K562 (cell line): ENCODE measurements around the gene MLX. TPM values are rescaled to one million over a fixed set of nuclear protein-coding genes. Genes with fewer than 3 reads are reported as not detected.
"Not testable (repeated sequence)": the region's sequence is repeated elsewhere in the genome, so short reads cannot be mapped to it uniquely, and the experiment has no call there.

Source experiments
- ATAC-seq: fragments of 200-7000 bp; cut with Tn5 transposase; 3 replicates; pipeline ENCODE4 v1.9.1; 2020; ENCODE audit warnings: moderate library complexity
- BruUV-seq: library from RNA; stranded (reverse); fragments of 400-500 nt; replicated peaks from 2 replicates; lab custom pipeline; 2021; lab: Mats Ljungman, UMichigan
- CTCF ChIA-PET: fragments of 300-600 bp; formaldehyde crosslinking; extraction: SDS; loops from one replicate; lab custom pipeline; 2021; ENCODE audit warnings: low intra/inter-chr PET ratio; lab: Yijun Ruan, JAX
- POLR2A ChIA-PET: fragments of 300-600, 350-650 bp; sonication (Branson Sonifier 250); formaldehyde crosslinking; extraction: SDS; loops from one replicate; lab custom pipeline; 2021; ENCODE audit warnings: antibody characterized with exemption, inconsistent platforms; lab: Yijun Ruan, JAX
- DNase-seq, 4 experiments: peaks; one replicate each; pipeline versions ENCODE4 v3.0.0 to v3.0.0-alpha.2; 2011 to 2018; ENCODE audit warnings: low spot score in 3 of 4, mixed read lengths in 3 of 4; ENCODE audit errors: extremely low read depth in 1 of 4
- FAIRE-seq: peaks from 2 replicates; lab custom pipeline; 2011; peaks lifted over from hg19 to GRCh38; lab: Jason Lieb, UNC
- H2AFZ ChIP-seq: 2 replicates; pipeline ENCODE4 v1.6.0; 2011; ENCODE audit warnings: low read depth, low read length, control low read depth, inconsistent platforms
- H3K27ac ChIP-seq: fragments of 200-600 bp; 3 replicates; pipeline ENCODE4 v1.8.0; 2011; ENCODE audit warnings: low read depth, mild to moderate bottlenecking, control low read depth, inconsistent platforms, low read length, moderate library complexity, mixed read lengths; ENCODE audit errors: extremely low read depth
- H3K27me3 ChIP-seq, 2 experiments: fragments of 300-600 bp in 1 of 2; 2 replicates in 1 of 2; 3 replicates in 1 of 2; pipeline versions ENCODE4 v1.6.0 to v1.8.0; 2011; ENCODE audit warnings: inconsistent platforms in 2 of 2, low read length in 2 of 2, mild to moderate bottlenecking in 1 of 2, mixed read lengths in 1 of 2, moderate library complexity in 1 of 2; ENCODE audit not compliant: control insufficient read depth in 2 of 2, insufficient read depth in 2 of 2
- H3K36me3 ChIP-seq: fragments of 300-600 bp; 3 replicates; pipeline ENCODE4 v1.8.0; 2011; ENCODE audit warnings: mild to moderate bottlenecking, low read length, inconsistent platforms; ENCODE audit not compliant: control insufficient read depth, insufficient read depth
- H3K4me1 ChIP-seq, 2 experiments: fragments of 200-600 bp in 1 of 2; replicated peaks in 1 of 2; 2 replicates in 1 of 2; 3 replicates in 1 of 2; pipeline versions ENCODE4 v1.5.1 to v1.8.0; 2011; ENCODE audit warnings: inconsistent platforms in 2 of 2, low read length in 2 of 2, mild to moderate bottlenecking in 1 of 2, mixed read lengths in 1 of 2, moderate library complexity in 1 of 2; ENCODE audit not compliant: control insufficient read depth in 2 of 2, insufficient read depth in 2 of 2
- H3K4me2 ChIP-seq: 2 replicates; pipeline ENCODE4 v1.6.1; 2011; ENCODE audit warnings: low read length, control low read depth, inconsistent platforms, mixed read lengths; ENCODE audit not compliant: insufficient read depth
- H3K4me3 ChIP-seq: fragments of 200-600 bp; sonication (generic), shearing (Covaris generic); 2 replicates; pipeline ENCODE4 v1.5.1; 2016; ENCODE audit warnings: control low read depth, inconsistent platforms
- H3K79me2 ChIP-seq: fragments of 200-600 bp; 3 replicates; pipeline ENCODE4 v1.8.0; 2011; ENCODE audit warnings: low read length, inconsistent platforms; ENCODE audit not compliant: control insufficient read depth, insufficient read depth
- H3K9ac ChIP-seq, 2 experiments: 2 replicates each; pipeline versions ENCODE4 v1.6.0 to v1.6.1; 2011; ENCODE audit warnings: low read depth in 2 of 2, low read length in 2 of 2, control low read depth in 1 of 2, inconsistent platforms in 1 of 2, mild to moderate bottlenecking in 1 of 2, mixed read lengths in 1 of 2; ENCODE audit not compliant: insufficient read depth in 1 of 2
- H3K9me1 ChIP-seq: one replicate; pipeline ENCODE4 v1.6.0; 2011; ENCODE audit warnings: inconsistent platforms, mild to moderate bottlenecking, low read length, moderate library complexity; ENCODE audit not compliant: control insufficient read depth, insufficient read depth
- H3K9me3 ChIP-seq: replicated peaks from 2 replicates; pipeline ENCODE4 v1.5.1; 2011; ENCODE audit warnings: low read depth, low read length, inconsistent platforms; ENCODE audit not compliant: control insufficient read depth, insufficient read depth
- H4K20me1 ChIP-seq: replicated peaks from 2 replicates; pipeline ENCODE4 v1.6.1; 2011; ENCODE audit warnings: low read length, inconsistent platforms, mixed read lengths; ENCODE audit not compliant: control insufficient read depth, insufficient read depth
- AFF1 ChIP-seq, 2 experiments: fragments of 450-650 bp; IDR thresholded peaks; 2 replicates each; pipeline ENCODE4 v1.6.1; 2018; ENCODE audit warnings: mild to moderate bottlenecking in 2 of 2, low read depth in 1 of 2; ENCODE audit not compliant: partially characterized antibody in 2 of 2
- KLF1 ChIP-seq: fragments of 450-650 bp; IDR thresholded peaks from 2 replicates; pipeline ENCODE4 v1.6.1; 2016; ENCODE audit warnings: missing genetic modification characterization, missing compliant biosample characterization
- L3MBTL2 ChIP-seq: fragments of 450-650 bp; IDR thresholded peaks from 2 replicates; pipeline ENCODE4 v1.6.1; 2016; ENCODE audit warnings: mild to moderate bottlenecking, moderate library complexity
- MEF2A ChIP-seq: IDR thresholded peaks from 2 replicates; pipeline ENCODE4 v1.6.1; 2011; ENCODE audit warnings: low read depth, mild to moderate bottlenecking, low read length, moderate library complexity; ENCODE audit not compliant: control insufficient read depth
- NONO ChIP-seq, 2 experiments: fragments of 200-400 bp in 1 of 2; fragments of 450-650 bp in 1 of 2; formaldehyde crosslinking in 1 of 2; IDR thresholded peaks; 2 replicates each; pipeline ENCODE4 v1.6.1; 2017; ENCODE audit warnings: low read depth in 2 of 2, mild to moderate bottlenecking in 2 of 2, moderate library complexity in 2 of 2, low read length in 1 of 2
- POLR2G ChIP-seq: fragments of 200-400 bp; formaldehyde crosslinking; IDR thresholded peaks from 2 replicates; pipeline ENCODE4 v1.6.1; 2017; ENCODE audit warnings: low read depth, mild to moderate bottlenecking, antibody characterized with exemption, low read length, moderate library complexity
- RBM22 ChIP-seq: fragments of 200-400 bp; formaldehyde crosslinking; IDR thresholded peaks from 2 replicates; pipeline ENCODE4 v1.6.1; 2018; ENCODE audit warnings: low read length, low read depth; ENCODE audit not compliant: poor library complexity, severe bottlenecking
- ZNF197 ChIP-seq: fragments of 200-800 bp; sonication (Bioruptor generic); IDR thresholded peaks from 2 replicates; pipeline ENCODE4 v1.6.1; 2016; ENCODE audit warnings: low read depth, missing genetic modification characterization, missing compliant biosample characterization
- WGBS: fragments of 100-300 bp; shearing (Covaris generic); methylation state at CpG from one replicate; pipeline ENCODE4 v1.1.6; 2016; ENCODE audit warnings: low coverage, mixed read lengths; ENCODE audit not compliant: insufficient coverage; ENCODE audit errors: missing lambda C conversion rate; 5-methylcytosine and 5-hydroxymethylcytosine counted together
- in situ Hi-C: fragments of 300-500 bp; cut with MboI; formaldehyde crosslinking; loops from 4 replicates; pipeline ENCODE4 v1.15.0; 2018; ENCODE audit warnings: inconsistent platforms, mixed read lengths
- intact Hi-C: fragments of 100-400 bp; cut with micrococcal nuclease; formaldehyde crosslinking; loops from 2 replicates; pipeline ENCODE4 v1.14.2; 2022
- polyA plus RNA-seq, 8 experiments: library from polyadenylated mRNA; depleted of rRNA in 4 of 8; stranded (reverse) in 5 of 8; unstranded in 3 of 8; fragments of >200 nt; fragmentation: Nextera tagmentation in 2 of 8; fragmentation: Illumina TruSeq in 1 of 8; extraction: Ambion mirVana in 2 of 8; extraction: Trizol in 1 of 8; gene quantifications; 2 replicates each; pipeline versions ENCODE4 v1.2.1 to v1.2.3, GENCODE V29; 2011 to 2014; ENCODE audit warnings: inconsistent platforms in 1 of 8, missing spikeins in 1 of 8
- total RNA-seq, 7 experiments: library from RNA; depleted of rRNA in 6 of 7; stranded (reverse); fragments of >200 nt in 6 of 7; fragmentation: Illumina TruSeq in 2 of 7; extraction: Trizol in 2 of 7; gene quantifications; 2 replicates each; pipeline versions ENCODE4 v1.2.1 to v1.2.3, GENCODE V29; 2011 to 2021; ENCODE audit warnings: low replicate concordance in 1 of 7

MLX gene
- total and polyA plus RNA-seq, 9 of the 15 experiments (the other 6 are each of a cell fraction or from before 2014, with no cell fraction given): 42.9 to 100 (median 58.9) TPM

GRCh38 chr17:42545755-42546505 lies 21.0 kb upstream of the MLX start:
- FAIRE-seq: peak; percentile 80
- H4K20me1 ChIP-seq, H3K79me2 ChIP-seq, H3K27me3 ChIP-seq, H2AFZ ChIP-seq, in situ Hi-C loops, intact Hi-C loops, H3K4me2 ChIP-seq, H3K9me3 ChIP-seq, H3K9ac ChIP-seq, BruUV-seq, H3K9me1 ChIP-seq, H3K4me3 ChIP-seq, H3K27ac ChIP-seq, DNase-seq, CTCF ChIA-PET: not testable (repeated sequence)
- POLR2A ChIA-PET: interaction anchor here (2.4 kb wide), 1 partner anchor 10 kb away, joined by 10 read pairs; the partner anchor contains the start of gene NAGLU
- WGBS: 71% methylated on average over 7 of the region's 9 CpGs
- peak; percentile 19; the same call in 2 of the 3 replicates for ATAC-seq
- H3K36me3 ChIP-seq: peaks cover 22% of the 10 kb centered on the region; the same call in 2 of the 3 replicates
- peaks cover 7 to 33% of the 10 kb centered on the region in 2 experiments; a peak in 4 of 5 replicates for H3K4me1 ChIP-seq

- H3K9ac ChIP-seq: peak overlapping the region in 1 of 2 experiments; percentile 45; a peak in 1 of 4 replicates
- no peak overlapping the region for H3K4me3 ChIP-seq
- H3K4me1 ChIP-seq: peaks cover 0 to 31% of the 10 kb centered on the region in 2 experiments; a peak in 3 of 5 replicates
- ChIA-PET CTCF (no interaction called here), POLR2A (interaction anchor here (2.4 kb wide), 1 partner anchor 11 kb away, joined by 10 read pairs; the partner anchor contains the start of gene NAGLU)
- ATAC-seq: 0 out of 3 replicates have a peak, but pooled peaks have one; percentile 6
- no peak overlapping the region for H3K27ac ChIP-seq
- WGBS: 90% methylated on average over 16 of the region's 23 CpGs
- H3K9me3 ChIP-seq: no peaks in the 10 kb centered on the region
- H3K4me2 ChIP-seq: no peak overlapping the region
- no peak for FAIRE-seq
- intact Hi-C loops (no loop called here), in situ Hi-C loops (no loop called here)
- no peaks in the 10 kb centered on the region for H4K20me1 ChIP-seq
- DNase-seq: peak in 1 of 4 experiments; percentile 1
- no peak overlapping the region for H2AFZ ChIP-seq
- H3K79me2 ChIP-seq: no peaks in the 10 kb centered on the region
- H3K27me3 ChIP-seq: no peaks in the 10 kb centered on the region
- no peaks in the 10 kb centered on the region for H3K9me1 ChIP-seq
- H3K36me3 ChIP-seq: peaks cover 15% of the 10 kb centered on the region; the same call in 1 of the 3 replicates
- BruUV-seq: no TSS peak
- TF ChIP-seq ZNF197 (no peak), NONO (IDR thresholded peaks at IDR 0.05; ENCODE audit: low read depth in 2 of 2, low read length in 1 of 2) (no peak), AFF1 (IDR thresholded peaks at IDR 0.05; ENCODE audit: low read depth in 1 of 2, partially characterized antibody in 2 of 2) (no peak), KLF1 (tag) (no peak), POLR2G (peak; percentile 53), RBM22 (peak; percentile 14), L3MBTL2 (no peak), MEF2A (no peak)
Observed at GRCh38 chr17:42547001-42547461, 19.9 kb upstream of the MLX start.
